ENCODE measurements around the gene SP9.
"Not testable (repeated sequence)": the region's sequence is repeated elsewhere in the genome, so short reads cannot be mapped to it uniquely, and the experiment has no call there.

The SP9 gene

GRCh38 chr2:174344716-174345461 is 10.1 kb downstream of the SP9 start:
- peak; percentile 29 for DNase-seq (ENCODE audit: low spot score)

GRCh38 chr2:174350018-174350417 is 15.3 kb downstream of the SP9 start:
- peak; percentile 8 for DNase-seq (ENCODE audit: low spot score)

GRCh38 chr2:174350593-174351181 is 15.9 kb downstream of the SP9 start:
- no peak for DNase-seq (ENCODE audit: low spot score)

GRCh38 chr2:174353004-174353403 is 18.2 kb downstream of the SP9 start:
- no peak for DNase-seq (ENCODE audit: low spot score)

DNA sequence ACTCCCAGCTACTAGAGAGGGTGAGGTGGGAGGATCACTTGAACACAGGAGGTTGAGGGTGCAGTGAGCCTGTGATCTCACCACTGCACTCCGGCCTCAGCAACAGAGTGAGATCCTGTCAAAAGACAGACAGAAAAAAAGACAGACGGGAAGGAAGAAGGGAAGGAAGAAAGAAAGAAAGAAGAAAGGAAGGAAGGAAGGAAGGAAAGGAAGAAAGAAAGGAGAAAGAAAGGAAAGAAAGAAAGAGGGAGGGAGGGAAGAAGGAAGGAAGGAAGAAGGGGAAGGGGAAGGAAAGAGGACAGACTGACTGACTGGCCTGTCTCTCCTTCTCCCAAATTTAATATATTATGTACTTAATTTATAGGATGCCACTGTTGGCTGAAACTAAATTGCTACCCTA is 21.6 kb downstream of the SP9 start:
- no peak for DNase-seq (ENCODE audit: low spot score)

DNA sequence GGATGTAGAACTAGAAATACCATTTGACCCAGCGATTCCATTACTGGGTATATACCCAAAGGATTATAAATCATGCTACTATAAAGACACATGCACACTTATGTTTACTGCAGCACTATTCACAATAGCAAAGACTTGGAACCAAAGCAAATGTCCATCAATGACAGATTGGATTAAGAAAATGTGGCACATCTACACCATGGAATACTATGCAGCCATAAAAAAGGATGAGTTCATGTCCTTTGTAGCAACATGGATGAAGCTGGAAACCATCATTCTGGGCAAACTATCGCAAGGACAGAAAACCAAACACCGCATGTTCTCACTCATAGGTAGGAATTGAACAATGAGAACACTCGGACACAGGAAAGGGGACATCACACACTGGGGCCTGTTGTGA is 24.9 kb downstream of the SP9 start:
- not testable (repeated sequence) for DNase-seq (ENCODE audit: low spot score)

GRCh38 chr2:174362949-174363348 is 28.2 kb downstream of the SP9 start:
- no peak for DNase-seq (ENCODE audit: low spot score)

DNA sequence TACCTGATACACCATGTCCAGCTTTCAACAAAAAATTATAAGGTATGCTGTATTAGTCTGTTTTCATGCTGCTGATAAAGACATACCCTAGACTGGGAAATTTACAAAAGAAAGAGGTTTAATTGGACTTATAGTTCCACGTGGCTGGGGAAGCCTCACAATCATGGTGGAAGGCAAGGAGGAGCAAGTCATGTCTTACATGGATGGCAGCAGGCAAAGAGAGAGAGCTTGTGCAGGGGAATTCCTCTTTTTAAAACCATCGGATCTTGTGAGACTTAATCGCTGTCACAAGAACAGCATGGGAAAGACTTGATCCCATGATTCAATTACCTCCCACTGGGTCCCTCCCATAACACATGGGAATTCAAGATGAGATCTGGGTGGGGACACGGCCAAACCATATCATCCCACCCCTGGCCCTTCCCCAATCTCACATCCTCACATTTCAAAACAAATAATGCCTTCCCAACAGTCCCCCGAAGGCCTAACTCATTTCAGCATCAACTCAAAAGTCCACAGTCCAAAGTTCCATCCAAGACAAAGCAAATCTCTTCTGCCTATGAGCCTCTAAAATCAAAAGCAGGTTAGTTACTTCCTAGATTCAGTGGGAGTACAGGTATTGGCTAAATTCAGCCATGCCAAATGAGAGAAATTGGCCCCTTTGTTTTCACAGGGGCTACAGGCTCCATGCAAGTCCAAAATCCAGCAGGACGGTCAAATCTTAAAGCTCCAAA is 28.9 kb downstream of the SP9 start:
- DNase-seq (ENCODE audit: low spot score), result not testable (repeated sequence)

- no peak for DNase-seq (ENCODE audit: low spot score)
These were observed 29.9 kb downstream of the SP9 start for GRCh38 chr2:174364628-174365027.

- no peak for DNase-seq (ENCODE audit: low spot score)
These were observed 30.8 kb downstream of the SP9 start for GRCh38 chr2:174365571-174365970.

DNA sequence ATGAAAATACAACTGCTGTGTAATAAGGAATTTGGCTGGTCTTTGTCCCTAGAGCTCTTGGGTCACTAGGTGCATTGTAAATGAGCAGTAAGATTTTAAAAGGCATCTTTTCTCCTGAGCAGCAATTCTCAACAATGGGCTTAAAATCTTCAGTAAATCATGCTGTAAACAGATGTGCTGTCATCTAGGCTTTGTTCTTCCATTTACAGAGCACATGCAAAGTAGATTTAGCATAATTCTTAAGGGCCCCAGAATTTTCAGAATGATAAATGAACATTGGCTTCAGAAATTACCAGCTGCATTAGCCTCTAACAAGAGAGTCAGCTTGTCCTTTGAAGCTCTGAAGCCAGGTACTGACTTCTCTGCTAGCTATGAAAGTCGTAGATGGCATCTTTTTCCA is 33.9 kb downstream of the SP9 start:
- DNase-seq (ENCODE audit: low spot score), result no peak

GRCh38 chr2:174376967-174377366 is 42.2 kb downstream of the SP9 start:
- no peak for DNase-seq (ENCODE audit: low spot score)

DNA sequence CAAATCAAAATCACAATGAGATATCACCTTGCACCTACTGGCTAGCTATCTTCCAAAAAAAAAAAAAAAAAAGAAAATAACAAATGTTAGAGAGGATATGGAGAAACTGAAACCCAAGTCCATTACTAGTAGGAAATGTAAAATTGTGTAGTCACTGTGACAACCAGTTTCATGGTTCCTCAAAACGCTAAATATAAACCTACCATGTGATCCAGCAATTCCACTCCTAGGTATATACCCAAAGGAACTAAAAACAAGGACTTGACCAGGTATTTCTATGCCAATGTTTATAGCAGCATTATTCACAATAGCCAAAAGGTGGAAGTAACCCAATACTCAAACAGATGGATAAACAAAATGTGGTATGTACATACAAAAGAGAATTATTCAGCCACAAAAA is 49.0 kb downstream of the SP9 start:
- DNase-seq (ENCODE audit: low spot score), result no peak

- no peak for DNase-seq (ENCODE audit: low spot score)
These were observed 50.4 kb downstream of the SP9 start for GRCh38 chr2:174385201-174385600.

Data from LoVo (cell line).